ENCODE measurements around the gene GM2A. TPM values are rescaled to one million over a fixed set of nuclear protein-coding genes. Genes with fewer than 3 reads are reported as not detected.

Gene GM2A
- total RNA-seq, 2 donors from 2014 or later: 21.5 to 36.4 TPM

GRCh38 chr5:151255621-151256286 is 2.8 kb downstream of the GM2A start:
- no peak for DNase-seq (ENCODE audit: low spot score)
- Histone ChIP-seq H3K9me3 (no peaks in the 10 kb centered on the region), H3K27me3 (no peaks in the 10 kb centered on the region), H3K4me1 (peaks cover 0 to 34% of the 10 kb centered on the region in 2 donors), H3K27ac (no peak overlapping the region), H3K36me3 (peaks cover 5% of the 10 kb centered on the region), H3K4me3 (no peak overlapping the region)
- no peak for TF ChIP-seq CTCF (IDR thresholded peaks at IDR 0.05)

- no peak for TF ChIP-seq CTCF (IDR thresholded peaks at IDR 0.05)
- Histone ChIP-seq H3K4me1 (peaks cover 0 to 34% of the 10 kb centered on the region in 2 donors), H3K4me3 (no peak overlapping the region), H3K9me3 (no peaks in the 10 kb centered on the region), H3K27me3 (no peaks in the 10 kb centered on the region), H3K27ac (no peak overlapping the region), H3K36me3 (peaks cover 5% of the 10 kb centered on the region)
- DNase-seq (ENCODE audit: low spot score): no peak
Observed at GRCh38 chr5:151257731-151258181, 4.8 kb downstream of the GM2A start.

- no peak overlapping the region for H3K27ac ChIP-seq
- no peaks in the 10 kb centered on the region for H3K9me3 ChIP-seq
- DNase-seq (ENCODE audit: low spot score): no peak
- H3K36me3 ChIP-seq: peaks cover 5% of the 10 kb centered on the region
- no peaks in the 10 kb centered on the region for H3K27me3 ChIP-seq
- H3K4me1 ChIP-seq: peaks cover 0 to 34% of the 10 kb centered on the region in 2 donors
- no peak overlapping the region for H3K4me3 ChIP-seq
- no peak for TF ChIP-seq CTCF (IDR thresholded peaks at IDR 0.05)
Observed at GRCh38 chr5:151258201-151258611, 5.2 kb downstream of the GM2A start.

GRCh38 chr5:151258816-151259215 is 5.8 kb downstream of the GM2A start:
- Histone ChIP-seq H3K27me3 (no peaks in the 10 kb centered on the region), H3K4me3 (no peak overlapping the region), H3K9me3 (no peaks in the 10 kb centered on the region), H3K36me3 (peaks cover 5% of the 10 kb centered on the region), H3K27ac (no peak overlapping the region), H3K4me1 (peaks cover 0 to 28% of the 10 kb centered on the region in 2 donors)
- no peak for TF ChIP-seq CTCF (IDR thresholded peaks at IDR 0.05)
- no peak for DNase-seq (ENCODE audit: low spot score)

- Histone ChIP-seq H3K27ac (no peak overlapping the region), H3K36me3 (peaks cover 5% of the 10 kb centered on the region), H3K4me1 (peaks cover 0 to 22% of the 10 kb centered on the region in 2 donors), H3K9me3 (no peaks in the 10 kb centered on the region), H3K4me3 (no peak overlapping the region), H3K27me3 (no peaks in the 10 kb centered on the region)
- no peak for TF ChIP-seq CTCF (IDR thresholded peaks at IDR 0.05)
- DNase-seq (ENCODE audit: low spot score): no peak
Observed at GRCh38 chr5:151259931-151260330, 6.9 kb downstream of the GM2A start.

- TF ChIP-seq CTCF (IDR thresholded peaks at IDR 0.05): no peak
- Histone ChIP-seq H3K4me3 (no peak overlapping the region), H3K27ac (no peak overlapping the region), H3K4me1 (peaks cover 0 to 12% of the 10 kb centered on the region in 2 donors), H3K9me3 (no peaks in the 10 kb centered on the region), H3K27me3 (no peaks in the 10 kb centered on the region), H3K36me3 (peaks cover 18% of the 10 kb centered on the region)
- DNase-seq (ENCODE audit: low spot score): no peak
Observed at GRCh38 chr5:151262532-151262931, 9.5 kb downstream of the GM2A start.

Measured in right atrium auricular region (tissue), 2 donors.